ENCODE measurements around the gene NDUFA8.
"Not testable (repeated sequence)": the region's sequence is repeated elsewhere in the genome, so short reads cannot be mapped to it uniquely, and the experiment has no call there.

Gene NDUFA8

GRCh38 chr9:122122468-122122867, 37.1 kb downstream of the NDUFA8 start:
- no peak for DNase-seq (ENCODE audit: low read depth in 2 of 2, low spot score in 1 of 2)

GRCh38 chr9:122121931-122122330, 37.6 kb downstream of the NDUFA8 start:
- DNase-seq (ENCODE audit: low read depth in 2 of 2, low spot score in 1 of 2): no peak

GRCh38 chr9:122121391-122121790, 38.2 kb downstream of the NDUFA8 start:
- DNase-seq (ENCODE audit: low read depth in 2 of 2, low spot score in 1 of 2): no peak

- no peak for DNase-seq (ENCODE audit: low read depth in 2 of 2, low spot score in 1 of 2)
These were observed 39.1 kb downstream of the NDUFA8 start for GRCh38 chr9:122120316-122121071.

- no peak for DNase-seq (ENCODE audit: low read depth in 2 of 2, low spot score in 1 of 2)
These were observed 39.9 kb downstream of the NDUFA8 start for GRCh38 chr9:122119721-122120120.

GRCh38 chr9:122119166-122119521, 40.4 kb downstream of the NDUFA8 start:
- no peak for DNase-seq (ENCODE audit: low read depth in 2 of 2, low spot score in 1 of 2)

GRCh38 chr9:122118343-122119165, 41.0 kb downstream of the NDUFA8 start:
- DNase-seq (ENCODE audit: low read depth in 2 of 2, low spot score in 1 of 2): no peak

GRCh38 chr9:122117241-122117640, 42.3 kb downstream of the NDUFA8 start:
- not testable (repeated sequence) for DNase-seq (ENCODE audit: low read depth in 2 of 2, low spot score in 1 of 2)

GRCh38 chr9:122116448-122117173, 43.0 kb downstream of the NDUFA8 start:
- DNase-seq (ENCODE audit: low read depth in 2 of 2, low spot score in 1 of 2): no peak

- DNase-seq (ENCODE audit: low read depth in 2 of 2, low spot score in 1 of 2): no peak
These were observed 43.5 kb downstream of the NDUFA8 start for GRCh38 chr9:122116040-122116439.

- no peak for DNase-seq (ENCODE audit: low read depth in 2 of 2, low spot score in 1 of 2)
These were observed 44.2 kb downstream of the NDUFA8 start for GRCh38 chr9:122115176-122116035.

GRCh38 chr9:122113574-122113973, 46.0 kb downstream of the NDUFA8 start:
- no peak for DNase-seq (ENCODE audit: low read depth in 2 of 2, low spot score in 1 of 2)

GRCh38 chr9:122112238-122112637, 47.3 kb downstream of the NDUFA8 start:
- DNase-seq (ENCODE audit: low read depth in 2 of 2, low spot score in 1 of 2): no peak

- DNase-seq (ENCODE audit: low read depth in 2 of 2, low spot score in 1 of 2): no peak
These were observed 48.0 kb downstream of the NDUFA8 start for GRCh38 chr9:122111413-122112085.

- no peak for DNase-seq (ENCODE audit: low read depth in 2 of 2, low spot score in 1 of 2)
These were observed 49.3 kb downstream of the NDUFA8 start for GRCh38 chr9:122110100-122110833.

GRCh38 chr9:122109035-122109813, 50.4 kb downstream of the NDUFA8 start:
- DNase-seq (ENCODE audit: low read depth in 2 of 2, low spot score in 1 of 2): no peak

GRCh38 chr9:122107291-122107805, 52.2 kb downstream of the NDUFA8 start:
- DNase-seq (ENCODE audit: low read depth in 2 of 2, low spot score in 1 of 2): no peak

GRCh38 chr9:122106576-122106975, 53.0 kb downstream of the NDUFA8 start:
- DNase-seq (ENCODE audit: low read depth in 2 of 2, low spot score in 1 of 2): no peak

GRCh38 chr9:122103985-122104384, 55.6 kb downstream of the NDUFA8 start:
- no peak for DNase-seq (ENCODE audit: low read depth in 2 of 2, low spot score in 1 of 2)

Measured in stimulated activated CD8-positive, alpha-beta memory T cell treated with anti-CD3 and anti-CD28 coated beads, Interleukin-4, amount 100 ng/mL, for 4 hours (primary cell).